Fibroblast of skin of right quadriceps (primary cell): ENCODE measurements around the gene GDAP1L1.
"Not testable (repeated sequence)": the region's sequence is repeated elsewhere in the genome, so short reads cannot be mapped to it uniquely, and the experiment has no call there.

Source experiments
- DNase-seq: peaks from one replicate; pipeline ENCODE4 v3.0.0-alpha.2; 2013

The GDAP1L1 gene

DNA sequence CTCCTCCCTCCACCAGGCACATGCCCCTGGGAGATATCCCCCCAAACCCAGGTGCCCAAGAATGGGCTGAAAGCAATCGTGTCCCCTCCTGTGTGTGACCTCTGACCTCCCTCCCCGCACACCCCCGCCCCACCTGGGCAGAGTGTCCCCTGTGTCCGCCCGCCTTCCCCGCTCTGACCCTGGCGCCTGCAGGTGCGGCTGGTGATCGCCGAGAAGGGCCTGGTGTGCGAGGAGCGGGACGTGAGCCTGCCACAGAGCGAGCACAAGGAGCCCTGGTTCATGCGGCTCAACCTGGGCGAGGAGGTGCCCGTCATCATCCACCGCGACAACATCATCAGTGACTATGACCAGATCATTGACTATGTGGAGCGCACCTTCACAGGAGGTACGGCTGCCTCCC is 9.9 kb downstream of the GDAP1L1 start:
- no peak for DNase-seq

- DNase-seq: no peak
Measured at GRCh38 chr20:44258226-44258890, 11.2 kb downstream of the GDAP1L1 start.

GRCh38 chr20:44264287-44264686 is 17.2 kb downstream of the GDAP1L1 start:
- DNase-seq: no peak

- no peak for DNase-seq
Measured at GRCh38 chr20:44268802-44269201, 21.7 kb downstream of the GDAP1L1 start.

DNA sequence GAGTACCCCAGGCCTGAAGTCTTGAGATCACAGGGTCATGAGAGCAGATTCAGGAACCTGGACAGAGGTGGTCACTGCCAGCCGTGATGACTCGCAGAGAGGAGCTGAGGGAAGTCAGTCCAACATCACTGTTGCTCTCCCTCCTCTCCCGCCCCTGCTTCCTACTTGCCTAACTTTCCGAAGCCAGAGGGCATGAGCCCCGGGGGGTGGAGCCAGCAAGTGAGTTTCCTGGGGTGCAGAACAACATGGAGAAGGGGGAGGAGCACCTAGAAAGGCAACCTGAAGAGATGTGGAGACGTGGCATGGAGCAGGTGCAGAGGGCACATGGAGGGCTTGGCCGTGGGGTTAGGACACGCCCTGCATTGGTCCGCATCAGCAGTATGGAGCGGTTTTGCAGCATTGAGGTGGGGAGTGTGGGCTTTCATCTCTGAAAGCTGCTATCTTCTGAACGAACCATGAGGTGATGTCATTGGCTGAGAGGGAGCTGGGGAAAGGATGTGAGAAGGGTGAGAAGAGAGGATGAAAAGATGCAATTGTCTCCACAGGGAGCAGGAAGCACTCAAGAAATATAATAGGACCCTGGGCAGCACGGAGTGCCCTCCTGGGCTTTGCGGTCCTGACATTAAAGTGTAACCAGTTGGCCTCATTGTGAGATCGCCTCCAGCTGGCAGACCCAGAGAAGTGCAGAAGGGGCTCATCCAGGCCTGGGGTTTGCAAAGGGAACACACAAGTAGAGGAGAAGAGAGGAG is 25.0 kb downstream of the GDAP1L1 start:
- DNase-seq: no peak

DNA sequence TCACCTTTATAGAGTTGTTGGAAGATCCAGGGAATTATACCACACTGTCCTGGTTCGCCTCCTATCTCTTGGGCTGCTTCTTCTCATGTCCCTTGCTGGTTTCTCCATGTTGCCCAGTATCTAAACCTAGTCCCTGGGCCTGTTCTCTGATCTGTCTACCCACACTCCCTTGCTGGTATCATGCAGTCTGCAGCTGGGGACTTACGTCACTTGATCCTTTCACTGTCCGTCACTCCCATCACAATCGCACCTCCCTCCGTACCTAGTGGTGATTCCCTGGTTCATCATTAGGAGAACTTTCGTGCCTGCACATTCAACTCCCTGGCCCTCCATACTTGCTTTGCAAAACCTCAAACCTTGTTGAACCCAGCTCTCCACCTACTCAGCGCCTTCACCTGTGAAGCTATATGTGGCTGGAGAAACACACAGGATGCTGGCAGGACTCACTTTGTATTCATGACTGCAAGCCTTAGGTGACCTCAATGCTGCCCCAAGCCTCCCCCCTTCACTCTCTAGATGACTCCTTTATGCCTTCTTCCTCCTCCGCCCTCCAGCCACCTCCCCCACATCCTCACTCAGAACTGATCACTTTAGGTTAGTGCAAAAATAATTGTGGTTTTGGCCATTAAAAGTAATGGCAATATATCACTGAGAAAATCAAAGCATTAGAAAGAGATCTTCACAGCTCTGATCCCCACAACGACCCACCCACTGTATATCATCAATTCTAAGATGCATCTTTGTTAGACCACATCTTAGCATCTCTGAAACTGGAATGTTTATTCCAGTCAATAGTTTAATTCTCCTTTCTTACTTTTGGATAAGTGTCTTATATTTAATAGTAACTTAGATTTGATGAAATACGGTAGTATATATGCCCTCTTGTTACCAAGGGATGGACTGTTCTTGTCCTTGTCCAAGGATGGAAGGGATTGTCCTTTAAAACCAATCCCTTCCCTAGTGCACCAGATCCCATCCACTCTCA is 26.4 kb downstream of the GDAP1L1 start:
- no peak for DNase-seq

DNA sequence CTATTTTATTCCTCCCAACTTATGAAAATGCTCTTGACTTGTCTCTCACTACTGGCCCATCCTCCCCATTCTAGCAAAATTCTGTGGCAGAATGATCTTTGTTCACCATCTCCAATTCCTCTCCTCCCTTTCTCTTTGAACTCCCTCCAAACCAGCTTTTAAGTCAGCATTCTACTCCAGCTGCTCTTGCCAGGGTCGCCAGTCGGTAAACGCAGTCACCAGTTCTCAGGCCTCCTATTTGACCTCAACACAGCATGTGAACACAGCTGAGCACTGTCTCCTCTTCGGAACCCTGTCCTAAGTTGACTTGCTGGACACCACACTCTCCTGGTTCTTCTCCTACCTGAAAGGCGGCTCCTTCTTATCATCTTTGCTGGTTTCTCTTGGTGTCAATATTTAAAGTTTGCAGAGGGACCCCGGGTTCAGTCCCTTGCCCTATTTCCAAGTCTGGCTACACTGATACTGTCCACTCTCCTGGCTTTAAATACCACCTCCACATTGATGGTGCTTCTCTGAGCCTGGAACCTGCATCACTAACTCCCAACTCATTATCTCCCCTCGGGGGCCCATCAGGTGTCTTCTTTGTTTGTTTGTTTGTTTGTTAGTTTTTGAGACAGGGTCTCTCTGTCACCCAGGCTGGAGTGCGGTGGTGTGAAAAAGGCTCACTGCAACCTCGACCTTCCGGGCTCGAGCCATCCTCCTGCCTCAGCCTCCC is 27.4 kb downstream of the GDAP1L1 start:
- DNase-seq: no peak

DNA sequence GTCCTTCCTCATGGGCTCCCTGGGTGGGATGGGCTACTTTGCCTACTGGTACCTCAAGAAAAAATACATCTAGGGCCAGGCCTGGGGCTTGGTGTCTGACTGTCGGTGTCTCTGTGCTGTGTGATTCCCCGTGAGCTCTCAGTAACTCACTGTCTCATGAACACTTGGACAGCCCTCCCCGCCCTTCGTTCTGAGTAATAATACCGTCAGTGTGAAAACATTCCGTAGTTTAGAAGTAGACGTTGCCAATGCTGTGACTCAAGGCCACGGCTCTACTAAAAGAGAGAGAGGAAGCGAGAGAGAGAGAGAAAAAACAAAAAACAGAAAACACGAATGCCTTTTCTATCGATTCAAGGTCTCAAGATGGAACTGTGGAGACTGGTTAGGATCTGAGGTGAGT is 32.1 kb downstream of the GDAP1L1 start:
- DNase-seq: peak; percentile 71

DNA sequence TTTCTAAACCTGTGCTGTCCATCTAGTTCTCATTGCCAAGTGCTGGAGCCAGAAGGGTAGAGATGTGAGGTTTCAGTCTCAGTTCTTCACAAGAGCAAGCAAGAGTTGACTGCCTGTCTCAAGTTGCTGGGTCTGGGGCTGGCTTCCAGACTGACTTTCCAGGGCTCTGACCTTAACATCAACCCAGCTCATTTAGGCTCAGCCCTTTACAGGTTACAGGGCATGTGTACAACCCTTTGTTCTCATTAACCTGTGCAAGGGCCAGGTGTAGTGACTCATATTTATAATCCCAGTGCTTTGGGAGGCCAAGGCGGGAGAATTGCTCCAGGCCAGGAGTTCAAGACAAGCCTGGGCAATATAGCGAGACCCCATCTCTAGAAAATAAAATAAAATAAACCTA is 33.3 kb downstream of the GDAP1L1 start:
- no peak for DNase-seq

DNA sequence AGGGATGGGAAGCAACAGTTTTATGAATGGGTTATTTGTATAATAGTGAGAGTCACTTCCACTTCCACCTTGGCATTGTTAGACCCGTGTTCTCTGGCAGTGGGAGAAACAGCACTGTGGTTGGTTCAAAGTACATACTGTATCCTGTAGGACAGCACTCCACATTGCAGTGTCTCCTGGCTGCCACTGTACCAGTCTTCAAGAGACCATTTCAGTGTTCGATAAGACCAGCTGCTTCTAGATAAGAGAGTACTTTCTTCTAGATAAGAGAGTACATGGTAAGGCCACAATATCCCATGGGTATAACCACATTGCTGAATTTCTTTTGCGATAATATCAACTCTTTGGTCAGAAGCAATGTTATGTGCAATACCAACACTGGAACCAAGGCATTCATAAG is 35.1 kb downstream of the GDAP1L1 start:
- DNase-seq: no peak

- no peak for DNase-seq
Measured at GRCh38 chr20:44284032-44284431, 36.9 kb downstream of the GDAP1L1 start.

- DNase-seq: no peak
Measured at GRCh38 chr20:44287272-44288097, 40.4 kb downstream of the GDAP1L1 start.

DNA sequence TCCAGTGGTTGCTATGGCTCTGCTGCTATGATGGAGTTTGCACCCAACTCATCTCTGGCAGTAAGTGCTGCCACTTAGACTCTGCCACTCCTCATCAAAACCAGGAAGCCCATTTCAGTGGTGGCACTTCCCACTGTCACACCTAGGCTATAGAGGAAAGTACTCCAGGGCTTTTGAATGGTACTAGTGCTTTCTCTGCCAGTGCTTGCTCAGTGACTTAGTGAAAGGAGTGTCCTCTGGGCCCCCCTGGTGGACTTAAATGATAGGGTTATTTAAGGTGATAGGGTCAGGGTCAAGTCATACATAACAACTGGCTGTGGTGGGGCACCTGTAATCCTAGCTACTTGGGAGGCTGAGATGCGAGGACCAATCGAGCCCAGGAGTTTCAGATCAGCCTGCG is 41.1 kb downstream of the GDAP1L1 start:
- DNase-seq: no peak

DNA sequence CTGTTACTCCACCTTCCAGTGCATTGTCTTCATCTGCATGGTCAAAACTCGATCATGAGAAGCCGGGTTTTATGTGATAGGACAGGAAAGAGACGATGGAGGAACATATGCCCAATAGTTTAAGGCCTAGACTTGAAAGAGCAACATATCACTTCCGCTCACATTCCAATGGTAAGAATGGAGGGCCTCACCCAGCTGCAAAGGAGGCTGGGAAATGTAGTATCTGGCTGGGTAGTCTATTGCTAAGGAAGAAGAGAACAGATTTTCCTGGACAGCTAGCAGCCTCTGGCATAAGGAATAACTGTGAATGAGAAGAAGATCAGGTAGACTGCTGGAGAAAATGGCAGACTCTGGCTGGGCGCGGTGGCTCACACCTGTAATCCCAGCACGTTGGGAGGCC is 44.6 kb downstream of the GDAP1L1 start:
- DNase-seq: no peak

- DNase-seq: no peak
Measured at GRCh38 chr20:44296011-44296410, 48.9 kb downstream of the GDAP1L1 start.

DNA sequence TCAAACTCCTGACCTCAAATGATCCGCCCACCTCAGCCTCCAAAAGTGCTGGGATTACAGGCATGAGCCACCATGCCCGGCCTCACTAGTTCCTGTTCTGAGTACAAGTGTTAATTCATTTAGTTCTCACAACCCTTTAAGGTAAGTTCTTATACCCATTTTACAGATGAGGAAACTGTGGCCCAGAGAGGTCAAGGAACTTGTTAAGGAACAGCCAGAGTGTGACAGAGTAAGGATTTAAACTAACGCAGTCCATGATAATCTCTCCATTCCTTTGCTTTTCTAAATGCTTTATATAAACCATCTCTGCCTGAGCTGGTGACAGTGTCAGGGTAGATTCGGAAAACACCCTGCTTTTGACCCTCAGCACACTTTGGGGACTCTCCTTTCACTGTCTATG is 50.6 kb downstream of the GDAP1L1 start:
- DNase-seq: no peak

GRCh38 chr20:44299011-44299535 is 52.0 kb downstream of the GDAP1L1 start:
- not testable (repeated sequence) for DNase-seq

DNA sequence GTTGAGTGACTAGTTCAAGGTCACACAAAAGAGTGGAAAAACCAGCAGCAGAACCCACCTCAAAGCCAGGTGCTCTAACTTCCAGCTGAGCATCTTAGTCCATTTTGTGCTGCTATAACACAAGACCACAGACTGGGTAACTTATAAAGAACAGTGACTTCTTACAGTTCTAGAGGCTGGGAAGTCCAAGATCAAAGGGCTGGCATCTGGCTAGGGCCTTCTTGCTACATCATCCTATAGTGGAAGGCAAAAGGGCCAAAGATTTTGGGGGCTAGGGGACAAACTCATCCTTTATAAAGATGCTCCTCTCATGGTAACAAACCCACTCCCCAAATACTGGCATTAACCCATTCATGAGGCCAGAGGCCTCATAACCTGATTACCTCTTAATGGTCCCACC is 54.2 kb downstream of the GDAP1L1 start:
- no peak for DNase-seq

GRCh38 chr20:44302026-44302669 is 55.0 kb downstream of the GDAP1L1 start:
- DNase-seq: no peak

DNA sequence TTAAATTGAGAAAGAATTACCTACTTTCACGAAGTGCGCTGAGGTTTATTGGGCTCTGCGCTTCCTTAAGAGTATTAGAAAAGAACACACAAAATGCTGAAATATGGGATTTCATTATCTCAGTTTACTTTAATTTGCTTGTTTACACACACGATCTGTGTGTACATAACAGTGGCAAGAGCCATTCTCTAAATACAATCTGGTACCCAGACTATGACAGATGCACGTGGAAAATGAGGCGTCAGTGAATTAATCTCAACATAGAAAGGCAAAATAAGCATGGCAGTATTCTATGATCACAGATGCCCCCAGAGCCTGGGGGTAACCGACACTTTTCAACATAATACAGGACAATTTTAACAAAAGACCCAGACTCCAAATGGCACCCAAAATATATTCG is 55.6 kb downstream of the GDAP1L1 start:
- DNase-seq: no peak

GRCh38 chr20:44304383-44304782 is 57.3 kb downstream of the GDAP1L1 start:
- DNase-seq: no peak
